Uterus (tissue), 4 donors: ENCODE data around the gene CARD11. TPM values are rescaled to one million over a fixed set of nuclear protein-coding genes. Genes with fewer than 3 reads are reported as not detected.

Experiments used
- DNase-seq, 2 donors: peaks; one replicate each; pipeline ENCODE4 v3.0.0-alpha.2; 2019 to 2020
- H3K27ac ChIP-seq, 2 donors: fragments of 200-600 bp; sonication (generic); 1 replicate in 1 of 2; 2 replicates in 1 of 2; pipeline ENCODE4 v1.5.1; 2016 to 2018
- H3K27me3 ChIP-seq, 2 donors: fragments of 200-600 bp; sonication (generic); one replicate each; pipeline ENCODE4 v1.5.1; 2018 to 2019; ENCODE audit warnings: control low read depth in 1 of 2
- H3K36me3 ChIP-seq, 2 donors: fragments of 200-600 bp; sonication (generic); one replicate each; pipeline ENCODE4 v1.5.1; 2019; ENCODE audit warnings: control low read depth in 1 of 2
- H3K4me1 ChIP-seq, 2 donors: fragments of 200-600 bp; sonication (generic); one replicate each; pipeline ENCODE4 v1.5.1; 2018 to 2019; ENCODE audit warnings: control low read depth in 1 of 2
- H3K4me3 ChIP-seq, 2 donors: fragments of 200-600 bp; sonication (generic); 1 replicate in 1 of 2; 2 replicates in 1 of 2; pipeline ENCODE4 v1.5.1; 2018 to 2019; ENCODE audit warnings: mild to moderate bottlenecking in 1 of 2
- H3K9me3 ChIP-seq, 2 donors: fragments of 200-600 bp; sonication (generic); one replicate each; pipeline ENCODE4 v1.5.1; 2019; ENCODE audit warnings: control low read depth in 1 of 2
- CTCF ChIP-seq, 4 experiments: fragments of 200-600 bp in 2 of 4; fragments of 450-650 bp in 2 of 4; sonication (generic) in 2 of 4; IDR thresholded peaks; one replicate each; pipeline ENCODE4 v1.5.1; 2016 to 2019; ENCODE audit warnings: antibody characterized with exemption in 4 of 4, mild to moderate bottlenecking in 2 of 4, moderate library complexity in 1 of 4
- POLR2A ChIP-seq, 2 donors: fragments of 450-650 bp; IDR thresholded peaks; one replicate each; pipeline ENCODE4 v1.6.1; 2016; ENCODE audit warnings: antibody characterized with exemption in 2 of 2, mild to moderate bottlenecking in 1 of 2, moderate library complexity in 1 of 2
- intact Hi-C: fragments of 100-400 bp; cut with DNase I; formaldehyde crosslinking; loops from one replicate; pipeline ENCODE4 v1.15.1; 2023; ENCODE audit warnings: low total_unique reads
- total RNA-seq, 4 donors: library from RNA; depleted of rRNA in 3 of 4; stranded (reverse); fragments of >200 nt in 3 of 4; gene quantifications; one replicate each; pipeline versions ENCODE4 v1.1.0 to v1.2.4, GENCODE V29; 2014 to 2023
- donor health status: DM: yes; HTN: yes; CAD: no.

The CARD11 gene
- total RNA-seq, 4 donors from 2014 or later: 0.95 to 1.0 TPM; not detected in 2

GRCh38 chr7:3067193-3067592, 23.5 kb upstream of the CARD11 start:
- no peaks in the 10 kb centered on the region for H3K36me3 ChIP-seq
- H3K4me1 ChIP-seq: no peaks in the 10 kb centered on the region
- no peaks in the 10 kb centered on the region for H3K27me3 ChIP-seq
- H3K9me3 ChIP-seq: no peaks in the 10 kb centered on the region
- TF ChIP-seq POLR2A (IDR thresholded peaks at IDR 0.05) (no peak), CTCF (IDR thresholded peaks at IDR 0.05) (no peak)
- intact Hi-C loops: no loop called here
- no peak for DNase-seq
- no peak overlapping the region for H3K27ac ChIP-seq
- no peak overlapping the region for H3K4me3 ChIP-seq

GRCh38 chr7:3066506-3066905, 22.8 kb upstream of the CARD11 start:
- TF ChIP-seq POLR2A (IDR thresholded peaks at IDR 0.05) (no peak), CTCF (IDR thresholded peaks at IDR 0.05) (no peak)
- Histone ChIP-seq H3K27ac (no peak overlapping the region), H3K27me3 (no peaks in the 10 kb centered on the region), H3K4me1 (no peaks in the 10 kb centered on the region), H3K36me3 (no peaks in the 10 kb centered on the region), H3K4me3 (no peak overlapping the region), H3K9me3 (no peaks in the 10 kb centered on the region)
- intact Hi-C loops: no loop called here
- DNase-seq: no peak

- no peak for DNase-seq
- intact Hi-C loops: no loop called here
Observed at GRCh38 chr7:3065724-3066143, 22.1 kb upstream of the CARD11 start.

GRCh38 chr7:3064067-3064466, 20.4 kb upstream of the CARD11 start:
- H3K4me3 ChIP-seq: no peak overlapping the region
- no peaks in the 10 kb centered on the region for H3K9me3 ChIP-seq
- H3K27me3 ChIP-seq: no peaks in the 10 kb centered on the region
- no peaks in the 10 kb centered on the region for H3K36me3 ChIP-seq
- H3K4me1 ChIP-seq: no peaks in the 10 kb centered on the region
- DNase-seq: no peak
- no peak overlapping the region for H3K27ac ChIP-seq
- TF ChIP-seq CTCF (IDR thresholded peaks at IDR 0.05) (no peak), POLR2A (IDR thresholded peaks at IDR 0.05) (no peak)
- intact Hi-C loops: no loop called here

More at GRCh38 chr7:3065724-3066143, 22.1 kb upstream of the CARD11 start:
- Histone ChIP-seq H3K27me3 (no peaks in the 10 kb centered on the region), H3K4me3 (no peak overlapping the region), H3K9me3 (no peaks in the 10 kb centered on the region), H3K4me1 (no peaks in the 10 kb centered on the region), H3K27ac (no peak overlapping the region), H3K36me3 (no peaks in the 10 kb centered on the region)
- TF ChIP-seq CTCF (IDR thresholded peaks at IDR 0.05) (no peak), POLR2A (IDR thresholded peaks at IDR 0.05) (no peak)

- no peak overlapping the region for H3K4me3 ChIP-seq
- H3K9me3 ChIP-seq: no peaks in the 10 kb centered on the region
- no peak for DNase-seq
- no peak overlapping the region for H3K27ac ChIP-seq
- no peaks in the 10 kb centered on the region for H3K27me3 ChIP-seq
- intact Hi-C loops: no loop called here
- no peaks in the 10 kb centered on the region for H3K36me3 ChIP-seq
- TF ChIP-seq POLR2A (IDR thresholded peaks at IDR 0.05) (no peak), CTCF (IDR thresholded peaks at IDR 0.05) (no peak)
- H3K4me1 ChIP-seq: no peaks in the 10 kb centered on the region
Observed at GRCh38 chr7:3063016-3063753, 19.5 kb upstream of the CARD11 start.
